GM12892 (cell line): ENCODE measurements around the gene TGFBR2.

ENCODE experiments used
- POLR2A ChIP-seq: IDR thresholded peaks from 2 replicates; pipeline ENCODE4 v1.6.1; 2011; ENCODE audit warnings: low read depth, low read length, control low read depth
- POLR2AphosphoS5 ChIP-seq: IDR thresholded peaks from 2 replicates; pipeline ENCODE4 v1.6.1; 2011; ENCODE audit warnings: low read depth, low read length, control low read depth

- TF ChIP-seq POLR2A: no peak
- TF ChIP-seq POLR2AphosphoS5: no peak
Observed at GRCh38 chr3:30675774-30676173, 69.4 kb downstream of the TGFBR2 start.
